MCF 10A (cell line): Measurements from ENCODE around the gene C1orf35. TPM values are rescaled to one million over a fixed set of nuclear protein-coding genes. Genes with fewer than 3 reads are reported as not detected.

Experiments
- BruUV-seq: library from RNA; stranded (reverse); fragments of 400-500 nt; replicated peaks from 2 replicates; lab custom pipeline; 2021; lab: Mats Ljungman, UMichigan
- CTCF ChIA-PET: fragments of 300-600 bp; sonication (Branson Sonifier 250); formaldehyde crosslinking; extraction: SDS; loops from one replicate; lab custom pipeline; 2021; ENCODE audit warnings: antibody characterized with exemption, inconsistent platforms; lab: Yijun Ruan, JAX
- POLR2A ChIA-PET: fragments of 300-600, 350-650 bp; sonication (Branson Sonifier 250); formaldehyde crosslinking; extraction: SDS; loops from one replicate; lab custom pipeline; 2020; ENCODE audit warnings: antibody characterized with exemption, inconsistent platforms; lab: Yijun Ruan, JAX
- DNase-seq: peaks from one replicate; pipeline ENCODE4 v3.0.0-alpha.2; 2018; ENCODE audit not compliant: unreplicated experiment
- H3K27ac Mint-ChIP-seq: one replicate; pipeline ENCODE4 v1.8.0; 2022; ENCODE audit warnings: mild to moderate bottlenecking, low read depth, mixed read lengths; ENCODE audit not compliant: unreplicated experiment
- H3K27me3 Mint-ChIP-seq: one replicate; pipeline ENCODE4 v1.8.0; 2022; ENCODE audit warnings: mixed read lengths; ENCODE audit not compliant: insufficient read depth, unreplicated experiment
- H3K36me3 Mint-ChIP-seq: one replicate; pipeline ENCODE4 v1.8.0; 2022; ENCODE audit warnings: mild to moderate bottlenecking, moderate library complexity, mixed read lengths; ENCODE audit not compliant: insufficient read depth, unreplicated experiment
- H3K4me1 Mint-ChIP-seq: one replicate; pipeline ENCODE4 v1.8.0; 2022; ENCODE audit warnings: mixed read lengths; ENCODE audit not compliant: insufficient read depth, unreplicated experiment
- H3K4me3 Mint-ChIP-seq: one replicate; pipeline ENCODE4 v1.8.0; 2022; ENCODE audit warnings: mild to moderate bottlenecking, moderate library complexity, mixed read lengths; ENCODE audit not compliant: unreplicated experiment
- H3K9me3 Mint-ChIP-seq: one replicate; pipeline ENCODE4 v1.8.0; 2022; ENCODE audit warnings: mixed read lengths; ENCODE audit not compliant: unreplicated experiment
- intact Hi-C: fragments of 100-400 bp; cut with micrococcal nuclease; formaldehyde crosslinking; loops from 2 replicates; pipeline ENCODE4 v1.14.1; 2022
- total RNA-seq: library from RNA; stranded (reverse); gene quantifications from 2 replicates; pipeline ENCODE4 v1.2.3, GENCODE V29; 2022
- TF ChIP-seq, protein P1 (sequence below): fragments of 200-600 bp; IDR thresholded peaks from one replicate; pipeline ENCODE4 v1.8.0; 2022; ENCODE audit warnings: antibody characterized with exemption, mild to moderate bottlenecking; ENCODE audit not compliant: unreplicated experiment

C1orf35 gene
- total RNA-seq, 1 experiment from 2014 or later: 49.2 TPM

DNA sequence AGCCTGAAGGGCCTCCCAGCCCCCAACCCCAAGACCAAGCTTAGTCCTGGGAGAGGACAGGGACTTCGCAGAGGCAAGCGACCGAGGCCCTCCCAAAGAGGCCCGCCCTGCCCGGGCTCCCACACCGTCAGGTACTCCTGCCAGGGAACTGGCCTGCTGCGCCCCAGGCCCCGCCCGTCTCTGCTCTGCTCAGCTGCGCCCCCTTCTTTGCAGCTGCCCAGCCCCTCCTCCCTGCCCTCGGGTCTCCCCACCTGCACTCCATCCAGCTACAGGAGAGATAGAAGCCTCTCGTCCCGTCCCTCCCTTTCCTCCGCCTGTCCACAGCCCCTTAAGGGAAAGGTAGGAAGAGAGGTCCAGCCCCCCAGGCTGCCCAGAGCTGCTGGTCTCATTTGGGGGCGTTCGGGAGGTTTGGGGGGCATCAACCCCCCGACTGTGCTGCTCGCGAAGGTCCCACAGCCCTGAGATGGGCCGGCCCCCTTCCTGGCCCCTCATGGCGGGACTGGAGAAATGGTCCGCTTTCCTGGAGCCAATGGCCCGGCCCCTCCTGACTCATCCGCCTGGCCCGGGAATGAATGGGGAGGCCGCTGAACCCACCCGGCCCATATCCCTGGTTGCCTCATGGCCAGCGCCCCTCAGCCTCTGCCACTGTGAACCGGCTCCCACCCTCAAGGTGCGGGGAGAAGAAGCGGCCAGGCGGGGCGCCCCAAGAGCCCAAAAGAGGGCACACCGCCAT lies 42.5 kb downstream of the C1orf35 start:
- TF ChIP-seq, protein P1, sequence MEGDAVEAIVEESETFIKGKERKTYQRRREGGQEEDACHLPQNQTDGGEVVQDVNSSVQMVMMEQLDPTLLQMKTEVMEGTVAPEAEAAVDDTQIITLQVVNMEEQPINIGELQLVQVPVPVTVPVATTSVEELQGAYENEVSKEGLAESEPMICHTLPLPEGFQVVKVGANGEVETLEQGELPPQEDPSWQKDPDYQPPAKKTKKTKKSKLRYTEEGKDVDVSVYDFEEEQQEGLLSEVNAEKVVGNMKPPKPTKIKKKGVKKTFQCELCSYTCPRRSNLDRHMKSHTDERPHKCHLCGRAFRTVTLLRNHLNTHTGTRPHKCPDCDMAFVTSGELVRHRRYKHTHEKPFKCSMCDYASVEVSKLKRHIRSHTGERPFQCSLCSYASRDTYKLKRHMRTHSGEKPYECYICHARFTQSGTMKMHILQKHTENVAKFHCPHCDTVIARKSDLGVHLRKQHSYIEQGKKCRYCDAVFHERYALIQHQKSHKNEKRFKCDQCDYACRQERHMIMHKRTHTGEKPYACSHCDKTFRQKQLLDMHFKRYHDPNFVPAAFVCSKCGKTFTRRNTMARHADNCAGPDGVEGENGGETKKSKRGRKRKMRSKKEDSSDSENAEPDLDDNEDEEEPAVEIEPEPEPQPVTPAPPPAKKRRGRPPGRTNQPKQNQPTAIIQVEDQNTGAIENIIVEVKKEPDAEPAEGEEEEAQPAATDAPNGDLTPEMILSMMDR: no peak
- Mint-ChIP-seq H3K9me3 (no peaks in the 10 kb centered on the region), H3K36me3 (peaks cover under 1% of the 10 kb centered on the region), H3K4me1 (no peaks in the 10 kb centered on the region), H3K27me3 (peaks cover 31% of the 10 kb centered on the region), H3K27ac (no peak overlapping the region), H3K4me3 (no peak overlapping the region)
- BruUV-seq: no TSS peak
- ChIA-PET CTCF (interaction anchor here (0.6 to 0.7 kb wide), 3 partner anchors 50 to 1422 kb away, joined by 3 to 4 read pairs (median 3); no protein-coding TSS in a partner anchor), POLR2A (interaction anchor here (1.0 kb wide), 1 partner anchor 446 kb away, joined by 3 read pairs; no protein-coding TSS in a partner anchor)
- intact Hi-C loops: no loop called here
- no peak for DNase-seq

DNA sequence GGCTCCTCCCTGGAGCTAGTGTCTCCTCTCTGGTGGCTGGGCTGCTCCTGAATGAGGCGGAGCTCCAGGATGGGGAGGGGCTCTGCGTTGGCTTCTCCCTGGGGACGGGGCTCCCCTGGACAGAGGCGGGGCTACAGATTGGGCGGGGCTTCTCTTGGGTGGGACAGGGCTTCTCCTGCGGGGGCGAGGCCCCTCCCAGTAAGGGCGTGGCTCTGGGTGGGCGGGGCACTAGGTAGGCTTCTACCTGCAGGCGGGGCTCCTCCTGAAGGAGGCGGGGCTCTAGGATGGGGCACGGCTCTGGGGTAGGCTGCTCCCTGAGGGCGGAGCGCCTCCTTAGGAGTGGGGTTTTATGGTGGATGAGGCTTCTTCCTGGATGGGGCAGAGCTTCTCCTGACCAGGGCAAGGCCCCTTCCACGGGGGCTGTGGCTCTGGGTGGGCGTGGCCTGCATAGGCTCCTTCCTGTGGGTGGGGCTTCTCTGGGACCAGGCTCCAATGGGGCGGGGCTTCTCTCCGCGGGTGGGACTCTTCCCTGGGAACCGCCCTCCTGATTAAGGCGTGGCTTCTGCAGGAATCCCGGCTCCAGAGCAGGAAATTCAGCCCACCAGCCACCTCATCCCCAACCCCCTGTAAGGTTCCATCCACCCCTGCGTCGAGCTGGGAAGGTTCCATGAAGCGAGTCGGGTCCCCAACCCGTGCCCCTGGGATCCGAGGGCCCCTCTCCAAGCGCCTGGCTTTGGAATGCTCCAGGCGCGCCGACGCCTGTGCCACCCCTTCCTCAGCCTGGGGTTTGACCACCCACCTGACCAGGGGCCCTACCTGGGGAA lies 43.3 kb downstream of the C1orf35 start:
- Mint-ChIP-seq H3K9me3 (no peaks in the 10 kb centered on the region), H3K27me3 (peaks cover 38% of the 10 kb centered on the region), H3K4me3 (no peak overlapping the region), H3K27ac (no peak overlapping the region), H3K36me3 (peaks cover 6% of the 10 kb centered on the region), H3K4me1 (no peaks in the 10 kb centered on the region)
- TF ChIP-seq, protein P1: no peak
- CTCF ChIA-PET: interaction anchor here (0.6 to 0.7 kb wide), 3 partner anchors 46 to 1423 kb away, joined by 3 to 4 read pairs (median 3); no protein-coding TSS in a partner anchor
- intact Hi-C loops: no loop called here
- DNase-seq: peak; percentile 52
- POLR2A ChIA-PET: no interaction called here
- BruUV-seq: no TSS peak

DNA sequence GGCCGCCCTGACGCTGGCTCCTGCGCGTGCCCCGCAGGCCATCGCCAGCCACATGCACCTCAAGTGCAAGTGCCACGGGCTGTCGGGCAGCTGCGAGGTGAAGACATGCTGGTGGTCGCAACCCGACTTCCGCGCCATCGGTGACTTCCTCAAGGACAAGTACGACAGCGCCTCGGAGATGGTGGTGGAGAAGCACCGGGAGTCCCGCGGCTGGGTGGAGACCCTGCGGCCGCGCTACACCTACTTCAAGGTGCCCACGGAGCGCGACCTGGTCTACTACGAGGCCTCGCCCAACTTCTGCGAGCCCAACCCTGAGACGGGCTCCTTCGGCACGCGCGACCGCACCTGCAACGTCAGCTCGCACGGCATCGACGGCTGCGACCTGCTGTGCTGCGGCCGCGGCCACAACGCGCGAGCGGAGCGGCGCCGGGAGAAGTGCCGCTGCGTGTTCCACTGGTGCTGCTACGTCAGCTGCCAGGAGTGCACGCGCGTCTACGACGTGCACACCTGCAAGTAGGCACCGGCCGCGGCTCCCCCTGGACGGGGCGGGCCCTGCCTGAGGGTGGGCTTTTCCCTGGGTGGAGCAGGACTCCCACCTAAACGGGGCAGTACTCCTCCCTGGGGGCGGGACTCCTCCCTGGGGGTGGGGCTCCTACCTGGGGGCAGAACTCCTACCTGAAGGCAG lies 44.0 kb downstream of the C1orf35 start:
- POLR2A ChIA-PET: interaction anchor here (0.8 kb wide), 1 partner anchor 14 kb away, joined by 3 read pairs; no protein-coding TSS in a partner anchor
- no peak overlapping the region for H3K4me3 Mint-ChIP-seq
- TF ChIP-seq, protein P1: no peak

More for the DNA sequence above, 44.0 kb downstream of the C1orf35 start:
- Mint-ChIP-seq H3K27me3 (peaks cover 39% of the 10 kb centered on the region), H3K36me3 (peaks cover 6% of the 10 kb centered on the region), H3K4me1 (no peaks in the 10 kb centered on the region), H3K27ac (no peak overlapping the region), H3K9me3 (no peaks in the 10 kb centered on the region)
- intact Hi-C loops: no loop called here
- BruUV-seq: no TSS peak
- CTCF ChIA-PET: interaction anchor here (0.6 to 1.2 kb wide), 2 partner anchors 15 to 45 kb away, joined by 3 read pairs; no protein-coding TSS in a partner anchor
- no peak for DNase-seq
